Amniotic stem cell (primary cell): ENCODE data around the gene RFTN1.
"Not testable (repeated sequence)": the region's sequence is repeated elsewhere in the genome, so short reads cannot be mapped to it uniquely, and the experiment has no call there.

Source experiments
- DNase-seq: peaks from one replicate; lab custom pipeline; 2025; lab: John Stamatoyannopoulos, UW

Gene RFTN1

DNA sequence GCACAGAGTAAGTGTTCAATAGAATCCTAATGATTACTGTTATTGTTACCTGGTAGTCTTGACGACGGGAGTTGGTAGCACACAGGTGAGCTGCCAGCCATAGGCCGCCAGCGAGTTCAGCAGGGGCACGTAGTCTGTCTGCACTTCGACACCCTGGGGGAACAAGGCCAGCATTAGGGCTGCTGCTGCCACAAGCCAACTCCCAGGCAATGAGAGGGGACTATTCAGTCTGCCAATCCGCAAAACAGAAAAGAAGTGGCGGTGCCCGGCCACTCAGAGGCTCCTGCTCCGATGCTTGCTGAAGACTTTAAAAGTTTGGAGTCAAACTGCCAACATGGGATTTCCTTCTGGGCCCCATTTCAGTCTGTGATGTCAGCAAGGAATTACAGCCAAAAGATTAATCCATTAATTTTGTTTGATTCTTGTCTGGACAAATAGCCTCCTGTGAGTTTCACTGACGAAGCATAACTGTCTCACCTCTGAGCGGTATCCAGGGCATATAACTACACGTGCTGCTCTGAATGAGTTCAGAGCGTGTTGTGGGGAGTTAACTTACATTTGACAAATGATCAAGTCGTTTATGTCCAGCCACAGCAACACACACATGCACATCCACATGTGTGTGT lies 186.7 kb downstream of the RFTN1 start:
- DNase-seq, result no peak

DNA sequence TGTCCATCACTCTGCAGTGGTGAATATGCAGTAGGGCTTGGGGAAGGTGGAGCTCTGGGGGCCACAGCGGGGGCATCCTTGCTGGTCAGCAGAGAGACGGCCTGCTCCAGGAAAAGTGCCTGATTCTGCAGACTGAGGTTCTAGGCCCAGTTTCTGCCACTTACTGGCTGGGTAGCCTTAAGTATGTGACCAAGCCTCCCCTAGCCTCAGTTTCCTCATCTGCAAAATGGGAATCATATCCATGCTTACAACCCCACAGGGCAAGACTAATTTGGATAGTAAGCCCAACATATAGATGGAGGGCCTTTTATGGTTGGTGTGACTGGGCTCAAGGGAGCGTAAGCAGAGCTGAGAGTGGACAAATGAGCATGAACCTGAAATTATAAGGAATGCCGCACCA lies 187.6 kb downstream of the RFTN1 start:
- no peak for DNase-seq

DNA sequence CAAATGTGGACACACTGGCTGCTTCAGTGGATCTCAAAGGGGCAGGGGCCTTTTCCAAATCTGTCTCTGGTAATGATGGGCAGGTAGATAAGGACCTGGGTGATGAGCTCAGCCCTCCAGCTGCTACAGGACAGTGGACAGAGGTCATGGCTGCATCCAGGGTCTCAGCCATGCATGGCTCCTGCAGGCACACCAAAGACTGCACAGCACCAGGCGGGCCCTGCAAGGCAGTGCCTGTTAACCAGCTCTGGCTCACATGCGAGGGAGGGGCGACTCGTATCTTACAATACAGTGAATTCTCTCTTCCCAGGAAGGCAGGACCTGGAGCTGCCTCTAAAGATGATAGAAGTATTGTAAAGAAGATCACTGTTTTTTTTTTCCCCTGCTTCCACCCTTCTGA lies 189.8 kb downstream of the RFTN1 start:
- no peak for DNase-seq

DNA sequence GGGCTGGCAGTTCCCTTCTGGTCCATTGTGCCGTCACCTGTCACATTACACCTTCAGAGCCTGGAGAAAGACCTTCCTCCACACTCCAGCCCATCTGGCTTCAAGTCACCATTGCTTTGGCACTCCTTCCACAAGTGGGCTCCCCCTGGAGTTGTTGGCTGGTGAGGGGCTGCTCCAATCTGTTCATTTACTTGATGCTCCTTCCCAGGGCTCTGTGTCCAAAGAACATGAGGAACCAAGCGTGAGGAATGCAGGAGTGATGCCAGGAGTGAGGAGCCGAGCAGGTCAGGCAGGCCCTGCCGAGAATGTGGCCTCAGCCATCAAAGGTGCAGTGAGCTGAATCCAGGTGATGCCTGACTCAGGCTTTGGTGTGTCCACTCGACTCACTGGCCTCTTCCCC lies 191.3 kb downstream of the RFTN1 start:
- no peak for DNase-seq

DNA sequence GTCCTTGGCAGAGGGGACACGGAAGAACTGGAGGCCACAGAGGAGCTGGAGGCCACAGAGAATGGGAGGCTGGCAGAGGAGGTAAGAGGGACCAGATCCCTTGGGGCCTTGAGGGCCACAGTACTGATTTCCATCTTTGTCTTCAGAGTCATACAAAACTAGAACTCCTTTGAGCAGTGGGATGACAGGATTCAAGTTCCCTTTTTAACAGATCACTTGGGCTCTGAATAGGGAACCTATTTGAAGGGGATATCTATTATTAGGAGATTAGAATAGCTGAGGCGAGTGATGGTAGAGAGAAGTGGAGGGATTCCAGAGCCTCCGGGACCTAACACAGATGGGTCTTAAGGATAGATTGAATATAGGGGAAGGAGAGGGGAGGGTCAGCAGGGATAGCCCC lies 192.8 kb downstream of the RFTN1 start:
- DNase-seq, result no peak

DNA sequence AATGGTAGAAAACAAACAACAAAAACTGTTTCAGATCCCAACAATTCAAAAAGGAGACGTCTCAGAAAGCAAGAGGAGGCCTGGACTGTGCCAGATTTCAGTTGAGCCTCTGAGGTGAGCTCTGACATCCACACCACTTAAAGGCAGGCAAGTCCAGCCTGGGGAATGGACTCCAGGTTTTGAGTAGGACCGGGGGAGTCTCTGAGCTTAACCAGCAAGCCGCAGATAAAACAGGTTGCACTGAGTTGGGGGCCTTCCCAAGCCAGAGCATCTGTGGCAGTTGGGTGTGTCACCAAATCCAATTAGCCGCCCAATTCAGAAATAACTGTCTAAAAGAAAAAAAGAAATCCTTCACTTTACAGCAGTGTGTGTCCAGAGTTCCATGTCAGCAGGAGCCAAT lies 193.8 kb downstream of the RFTN1 start:
- no peak for DNase-seq

DNA sequence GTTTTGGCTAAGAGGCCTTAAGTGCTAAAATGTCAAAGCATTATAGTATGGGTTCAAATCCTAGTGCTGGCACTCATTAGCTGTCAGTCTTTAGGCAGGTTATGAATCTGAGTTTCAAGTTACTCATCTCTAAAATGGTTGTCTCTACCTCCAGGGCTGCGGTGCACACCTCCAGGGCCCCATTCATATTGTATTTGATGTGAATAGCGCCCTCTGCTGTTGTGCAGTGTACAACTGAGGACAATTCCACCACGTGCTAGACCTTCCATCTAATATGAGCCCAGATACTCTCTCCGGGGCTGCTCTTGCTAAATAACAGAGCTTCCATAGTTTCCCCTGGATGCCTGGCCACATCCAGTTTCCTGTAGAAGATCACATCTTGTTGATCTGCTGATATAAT lies 194.2 kb downstream of the RFTN1 start:
- DNase-seq, result no peak

DNA sequence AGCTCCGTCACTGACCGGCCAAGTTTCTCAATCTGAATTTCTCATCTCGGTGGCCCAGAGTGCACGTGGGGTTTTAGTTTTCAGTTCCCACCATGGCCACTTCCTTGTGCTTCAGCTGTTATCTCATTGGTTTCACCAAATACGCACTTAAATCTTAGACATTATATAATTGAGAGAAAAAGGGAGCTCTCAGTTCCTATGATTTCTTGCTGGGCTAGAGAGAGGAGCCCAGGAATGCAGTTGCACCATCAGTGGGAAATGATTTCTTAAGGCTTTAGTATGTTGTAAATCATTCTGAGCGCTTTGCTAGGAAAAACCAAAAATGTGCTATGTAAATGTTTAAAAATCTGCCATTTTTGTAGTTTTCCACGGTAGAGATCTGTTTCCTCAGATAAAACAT lies 195.3 kb downstream of the RFTN1 start:
- no peak for DNase-seq

DNA sequence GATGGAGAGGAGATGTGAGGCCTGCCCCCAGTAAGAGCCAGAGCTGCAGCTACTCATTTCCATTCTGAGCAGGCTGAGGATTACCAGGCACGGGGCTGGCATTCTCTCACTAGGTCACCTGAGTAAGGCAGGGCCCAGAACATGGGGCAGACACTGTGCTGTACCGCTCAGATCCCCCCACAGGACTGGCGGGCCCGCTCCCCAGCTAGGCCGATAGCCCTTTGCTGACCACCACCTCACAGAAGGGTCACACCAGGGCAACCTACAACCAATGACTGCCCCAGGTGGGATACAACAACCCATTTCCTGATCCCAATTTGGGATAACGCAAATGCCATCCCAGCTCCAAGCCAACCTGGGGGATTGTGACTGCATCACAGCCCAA lies 195.9 kb downstream of the RFTN1 start:
- no peak for DNase-seq

DNA sequence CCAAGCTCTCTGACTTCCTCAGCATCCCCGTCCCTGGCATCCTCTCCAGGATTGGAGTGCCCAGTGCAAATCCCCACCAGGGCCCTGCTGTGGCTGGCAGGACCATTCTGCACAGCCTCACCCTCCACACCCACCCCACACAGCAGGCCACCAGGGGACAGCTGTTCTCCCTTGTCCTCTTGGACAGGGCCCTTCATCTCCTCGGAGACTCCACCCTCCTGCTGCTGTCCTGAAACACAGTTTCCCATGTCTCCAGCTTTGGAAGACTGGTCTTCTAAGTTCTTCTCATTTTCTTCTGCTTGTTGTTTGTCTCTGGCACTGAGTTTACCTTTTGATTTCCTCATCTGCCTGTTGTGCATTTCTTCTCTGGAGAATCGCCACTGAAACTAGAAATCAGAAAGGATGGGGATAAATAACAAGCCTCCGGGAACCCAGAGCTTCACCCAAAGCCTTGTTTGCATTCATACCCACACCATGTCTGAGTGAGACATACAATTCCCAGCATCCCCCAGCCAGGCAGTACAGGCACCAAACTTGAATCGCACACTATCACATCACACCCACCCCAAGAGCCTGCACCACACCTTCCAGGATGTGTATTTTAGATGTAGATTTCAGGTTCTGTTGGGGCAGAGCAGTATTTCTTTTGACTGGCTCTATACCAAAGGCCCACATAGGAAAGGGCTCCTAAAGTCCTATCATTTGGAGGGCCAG lies 196.5 kb downstream of the RFTN1 start:
- DNase-seq, result no peak

DNA sequence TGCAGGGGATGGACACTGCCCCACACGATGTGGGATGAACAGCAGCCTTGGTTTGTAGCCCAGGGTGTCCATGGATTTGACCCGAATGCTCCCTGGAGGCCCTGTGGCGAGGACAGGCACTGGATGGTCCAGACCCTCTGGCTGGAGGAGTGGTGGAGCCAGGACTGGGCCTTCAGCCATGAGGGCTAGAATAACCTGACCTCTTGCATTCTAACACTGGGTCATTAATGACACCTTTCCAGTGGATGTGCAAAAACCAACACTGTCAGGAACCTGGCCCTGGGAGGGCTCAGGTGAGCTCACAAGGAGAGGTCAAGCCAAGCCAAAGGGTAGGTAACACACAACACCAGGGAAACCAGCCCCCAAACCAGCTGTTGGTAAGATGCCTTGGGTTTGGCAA lies 197.1 kb downstream of the RFTN1 start:
- DNase-seq, result no peak

DNA sequence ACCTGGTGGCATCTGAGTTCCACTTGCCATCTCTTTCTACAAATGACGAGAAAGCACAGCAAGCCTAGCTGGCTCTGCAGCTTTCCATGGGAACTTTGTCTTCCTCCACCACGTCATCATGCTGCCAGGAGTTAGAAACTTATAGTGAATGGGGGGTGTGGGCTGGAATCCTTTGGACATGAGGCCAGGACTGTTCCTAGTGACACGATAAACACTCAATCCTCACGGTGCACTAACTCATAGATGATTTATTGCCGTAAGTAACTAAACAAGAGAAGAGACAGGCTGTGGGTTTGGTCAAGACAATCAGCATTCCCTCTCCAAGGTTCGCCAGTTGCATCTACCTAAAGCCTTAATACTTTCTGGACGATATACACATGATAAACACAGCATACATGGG lies 197.9 kb downstream of the RFTN1 start:
- no peak for DNase-seq

DNA sequence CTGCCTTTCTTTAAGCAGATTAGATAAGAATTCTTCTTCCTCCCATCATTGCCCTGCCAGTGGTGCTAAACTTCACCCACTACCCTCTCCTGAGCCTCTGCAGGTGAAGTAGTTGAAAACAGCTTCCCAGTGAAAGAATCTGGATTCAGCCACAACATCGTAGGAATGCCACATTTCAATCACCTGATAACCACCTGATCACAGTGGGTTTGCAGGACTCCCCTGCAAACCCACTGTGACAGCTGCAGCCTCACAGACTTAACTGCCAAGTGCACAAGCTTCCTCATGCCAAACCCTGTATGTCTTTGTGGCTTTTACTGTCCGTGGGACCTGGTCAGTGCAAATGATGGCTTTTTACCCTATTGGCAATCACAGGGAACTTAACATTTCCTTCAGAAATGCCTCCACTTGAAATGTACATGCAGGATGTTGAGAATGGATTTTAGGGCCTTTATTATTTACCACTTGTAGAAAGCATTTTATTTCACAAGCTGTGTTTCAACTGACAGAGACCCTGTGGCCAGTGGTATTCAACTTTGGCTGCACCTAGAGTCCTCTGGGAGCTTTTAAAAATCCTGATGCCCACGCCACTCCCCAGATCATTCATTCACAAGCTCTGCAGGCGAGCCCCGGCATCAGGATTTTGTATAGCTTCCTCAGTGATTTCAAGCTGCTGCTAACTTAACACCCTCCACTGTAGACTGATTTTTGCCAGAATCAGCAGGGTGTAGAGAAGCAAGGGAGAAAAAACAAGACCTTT lies 199.4 kb downstream of the RFTN1 start:
- no peak for DNase-seq

DNA sequence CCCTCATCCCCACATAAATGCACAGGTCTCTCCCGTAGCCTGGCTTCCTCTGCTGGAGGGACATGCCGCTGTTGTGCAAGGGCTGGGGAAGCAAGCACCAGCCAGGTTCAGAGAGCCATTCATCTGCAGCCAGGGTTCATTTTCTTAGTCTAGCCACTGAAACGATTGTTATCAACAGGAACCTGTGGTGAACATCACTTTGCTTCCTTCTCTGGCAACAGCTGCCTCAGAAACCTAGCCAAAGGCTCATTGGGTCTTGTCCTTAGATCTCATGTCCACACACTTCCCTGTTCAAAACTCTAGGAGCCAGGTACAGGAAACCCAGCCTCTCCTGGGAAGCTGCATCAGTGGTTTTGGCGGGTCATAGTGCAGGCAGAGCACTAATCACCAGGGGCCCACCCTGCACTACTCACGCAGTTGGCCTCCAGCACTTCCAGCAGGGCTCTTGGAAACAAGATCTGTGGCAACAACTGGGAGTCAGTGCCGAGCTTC lies 201.5 kb downstream of the RFTN1 start:
- no peak for DNase-seq

DNA sequence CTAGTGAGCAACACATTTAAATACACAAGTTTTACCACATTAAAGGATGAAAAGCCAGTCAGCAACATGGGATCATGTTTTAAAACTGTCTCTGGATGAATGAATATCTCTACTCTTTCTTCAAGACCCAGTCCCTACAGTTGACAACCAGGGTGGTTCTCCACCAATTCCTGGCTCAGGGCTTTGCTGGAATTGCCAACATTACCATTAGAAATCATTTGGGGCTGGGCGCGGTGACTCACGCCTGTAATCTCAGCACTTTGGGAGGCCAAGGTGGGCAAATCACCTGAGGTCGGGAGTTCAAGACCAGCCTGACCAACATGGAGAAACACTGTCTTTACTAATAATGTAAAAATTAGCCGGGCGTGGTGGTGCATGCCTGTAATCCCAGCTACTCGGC lies 203.0 kb downstream of the RFTN1 start:
- not testable (repeated sequence) for DNase-seq

DNA sequence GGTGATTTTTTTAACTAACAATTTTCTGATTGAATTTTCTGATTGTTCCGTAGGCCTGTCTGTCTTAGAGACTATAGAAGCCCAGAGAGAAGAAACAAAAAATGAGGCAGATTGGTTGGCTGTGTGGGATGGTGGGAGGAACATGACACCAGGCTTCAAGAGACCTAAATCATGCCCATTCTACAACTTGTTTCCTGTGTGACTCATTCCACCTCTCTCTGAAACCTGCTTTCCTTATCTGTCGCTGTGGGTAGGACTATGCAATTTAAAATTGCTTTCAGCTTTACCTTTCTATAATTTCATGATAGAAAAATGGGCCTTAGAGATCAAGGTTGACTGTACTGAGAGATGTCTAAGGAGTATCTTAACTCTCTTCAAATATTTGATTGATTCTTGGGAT lies 203.9 kb downstream of the RFTN1 start:
- DNase-seq, result no peak

DNA sequence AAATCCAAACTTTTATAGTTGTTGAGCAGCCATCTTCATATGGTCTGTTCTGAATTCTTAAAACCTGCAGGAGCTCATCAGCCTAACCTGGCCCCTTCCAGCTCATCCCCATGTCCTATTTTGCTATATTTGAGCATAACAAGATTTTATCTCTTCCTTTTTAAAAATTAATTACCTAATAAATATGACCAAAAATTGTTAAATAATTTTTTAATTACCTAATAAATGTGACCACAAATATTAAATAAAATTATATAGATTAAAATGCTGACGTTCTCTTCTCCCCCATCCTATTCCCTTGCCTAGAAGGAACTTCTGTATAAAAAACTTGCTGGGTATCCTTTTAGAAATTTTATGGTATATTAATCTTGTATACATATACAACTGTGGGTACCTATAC lies 204.8 kb downstream of the RFTN1 start:
- no peak for DNase-seq

DNA sequence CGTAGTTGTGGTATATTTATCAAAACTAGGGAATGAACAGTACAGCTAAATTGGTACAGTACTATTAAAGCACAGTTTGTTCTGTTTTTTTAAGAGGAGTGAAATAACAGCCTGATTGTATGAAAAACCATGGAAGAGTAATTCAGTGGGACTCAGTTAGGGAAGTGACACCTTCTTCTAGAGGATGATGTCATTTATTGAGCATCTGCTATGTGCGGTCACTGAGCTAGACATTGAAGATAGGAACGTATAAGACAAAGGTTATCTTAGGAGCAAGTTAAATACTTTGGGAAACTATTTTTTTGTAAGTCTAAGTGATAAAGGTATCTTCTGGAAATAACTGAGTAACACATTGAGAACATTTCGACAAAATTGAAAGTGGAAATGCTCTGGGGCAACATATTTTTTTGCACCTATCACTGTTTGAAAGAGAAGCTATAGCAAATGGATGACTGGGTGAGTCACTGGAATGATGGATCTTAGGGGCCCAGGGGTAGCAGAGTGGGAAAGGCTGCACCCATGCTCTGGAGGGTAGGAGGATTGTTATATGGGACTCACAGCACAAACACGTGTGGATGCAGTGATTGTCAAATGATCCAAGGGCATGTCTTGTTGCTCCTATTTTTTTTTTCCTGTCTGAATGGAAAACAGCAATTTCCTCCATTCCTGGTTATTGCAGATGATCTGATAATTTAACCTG lies 205.5 kb downstream of the RFTN1 start:
- DNase-seq, result no peak

DNA sequence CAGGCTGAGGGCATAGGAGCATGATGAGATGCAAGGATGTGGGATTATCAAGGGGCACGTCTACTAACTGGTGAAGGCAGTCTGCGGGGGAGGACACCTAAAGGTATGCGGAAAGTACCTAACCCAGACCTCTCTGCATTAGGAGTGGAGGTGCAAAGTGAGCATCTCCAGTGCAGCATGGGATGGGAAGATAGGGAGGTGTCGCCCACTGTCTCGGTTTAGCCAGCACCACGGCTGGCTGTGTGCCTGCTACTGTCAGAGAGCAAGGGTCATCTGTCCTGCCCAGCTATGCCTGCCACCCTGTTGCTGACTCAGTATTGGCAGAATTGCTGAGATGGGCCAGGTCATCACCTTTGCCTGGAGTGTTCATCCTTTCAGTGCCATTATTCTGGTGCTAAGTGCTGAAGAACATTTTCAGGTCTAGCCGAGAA lies 208.4 kb downstream of the RFTN1 start:
- DNase-seq, result no peak

DNA sequence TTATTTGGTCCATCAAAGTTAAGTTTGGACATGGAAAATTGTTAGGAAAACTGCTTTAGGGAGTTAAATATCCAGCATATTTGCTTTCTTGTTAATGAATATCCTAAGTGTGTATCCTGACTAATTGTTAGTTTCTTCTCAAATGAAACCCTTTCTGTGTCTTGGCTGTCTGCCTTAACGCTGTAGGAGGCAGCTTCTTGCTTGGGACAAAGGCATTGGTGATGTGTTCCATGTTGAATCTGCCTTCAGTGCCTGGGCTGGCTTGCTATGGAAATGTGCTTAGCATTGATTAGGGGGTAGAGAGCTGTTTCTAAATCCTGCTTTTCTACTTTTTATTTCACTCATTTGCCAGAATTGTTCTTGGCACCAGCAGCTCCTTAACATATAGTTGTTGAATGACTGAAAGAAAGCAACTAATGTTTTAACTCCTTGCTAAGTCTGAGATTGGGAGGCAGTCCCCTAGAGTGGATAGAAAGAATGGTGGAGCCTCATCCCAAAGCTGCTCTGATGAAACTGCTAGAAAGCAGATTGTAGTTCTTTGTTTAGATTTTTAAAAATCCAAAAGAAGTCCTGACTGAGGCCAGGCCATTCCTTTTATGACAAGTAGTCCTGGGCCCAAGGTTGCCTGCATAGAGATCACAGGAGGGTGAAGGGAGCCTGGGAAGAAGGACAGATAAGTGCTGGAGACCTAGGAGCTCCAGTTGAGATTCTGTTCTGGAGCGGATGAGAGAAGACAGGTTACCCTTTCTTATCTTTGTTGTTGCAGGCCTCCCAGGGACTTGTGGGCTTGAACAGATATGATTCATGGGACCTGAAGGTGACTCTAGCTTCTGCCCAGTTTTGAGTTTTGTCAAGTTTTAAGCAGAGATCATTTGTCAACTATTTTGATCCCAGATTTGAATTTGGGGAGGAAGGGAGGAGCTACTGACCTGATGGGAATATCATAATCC lies 209.2 kb downstream of the RFTN1 start:
- no peak for DNase-seq

DNA sequence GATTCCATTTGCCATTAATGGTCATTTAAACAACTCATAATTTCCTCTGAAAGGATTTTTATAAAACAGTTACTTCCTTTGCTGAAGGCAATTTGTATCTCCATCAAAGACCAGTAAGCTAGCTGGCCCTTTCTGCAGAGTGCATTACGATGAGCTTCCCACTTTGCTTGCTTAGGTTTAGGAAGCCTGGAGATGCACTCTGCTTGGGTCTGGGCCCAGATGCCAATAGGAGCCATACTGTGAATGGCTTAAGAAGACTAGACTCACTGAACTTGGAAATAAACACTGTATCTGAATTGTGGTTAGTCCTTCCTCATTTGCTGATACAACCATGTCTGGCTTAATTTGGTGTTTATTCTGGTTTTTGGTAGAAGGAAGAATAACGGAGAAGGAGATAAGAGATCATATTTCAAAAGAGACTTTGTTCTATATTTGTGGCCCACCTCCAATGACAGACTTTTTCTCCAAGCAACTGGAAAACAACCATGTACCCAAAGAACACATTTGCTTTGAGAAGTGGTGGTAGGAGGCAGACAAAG lies 210.4 kb downstream of the RFTN1 start:
- no peak for DNase-seq
